GM12865 (cell line): ENCODE results near the gene VMA21.

ENCODE experiments used
- DNase-seq: peaks from one replicate; pipeline ENCODE4 v3.0.0; 2010; ENCODE audit warnings: low read depth
- H3K4me3 ChIP-seq: 2 replicates; pipeline ENCODE4 v1.5.1; 2011; ENCODE audit warnings: mild to moderate bottlenecking, low read depth, low read length, control low read depth
- CTCF ChIP-seq: IDR thresholded peaks from 2 replicates; pipeline ENCODE4 v1.5.1; 2011; ENCODE audit warnings: low read length, control low read depth, low read depth, inconsistent platforms; ENCODE audit not compliant: insufficient read depth; ENCODE audit errors: missing control alignments

The VMA21 gene

DNA sequence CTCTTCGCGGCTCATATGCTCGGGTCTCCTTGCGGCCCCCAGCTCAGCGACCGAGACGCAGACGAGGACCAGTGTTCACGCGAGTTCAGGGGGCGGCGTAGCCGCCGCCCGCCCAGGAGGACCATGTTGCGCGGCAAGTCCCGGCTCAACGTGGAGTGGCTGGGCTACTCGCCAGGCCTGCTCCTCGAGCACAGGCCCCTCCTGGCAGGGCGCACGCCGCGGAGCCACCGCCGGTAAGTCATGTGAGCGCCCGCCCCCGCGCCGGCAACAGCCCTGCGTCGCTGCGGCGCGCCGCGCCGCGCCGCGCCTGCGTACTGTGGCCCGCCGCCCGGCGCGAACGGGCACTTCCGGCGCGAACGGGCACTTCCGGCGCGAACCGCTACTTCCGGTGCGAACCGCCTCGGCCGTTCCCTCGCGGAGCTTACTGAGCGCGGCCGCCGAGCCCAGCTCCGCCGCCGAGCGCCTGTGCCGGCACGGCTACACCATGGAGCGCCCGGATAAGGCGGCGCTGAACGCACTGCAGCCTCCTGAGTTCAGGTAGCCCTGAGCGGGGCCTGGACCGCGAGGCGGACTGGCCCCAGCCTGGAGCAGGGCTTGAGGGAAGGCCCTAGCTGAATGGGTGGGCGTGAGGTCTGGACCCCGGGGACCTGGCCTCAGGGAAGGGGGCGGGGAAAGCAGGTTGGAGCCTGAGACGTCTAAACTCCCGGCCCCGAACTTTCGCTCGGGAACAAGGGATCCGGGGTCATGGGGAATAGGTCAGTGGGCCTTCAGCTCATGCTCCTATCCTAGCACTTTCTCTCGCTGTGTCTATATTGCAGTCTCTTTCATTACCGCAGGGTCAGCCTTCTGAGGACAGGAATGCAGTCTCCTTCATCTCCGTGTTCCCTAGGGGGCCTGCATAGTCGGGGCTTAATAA is at the start of gene VMA21:
VMA21 (plus strand) TSS at position 382 of the 916 bp plus-strand sequence; CDS start at position 485, 103 bp downstream.
- peak; percentile 89 for DNase-seq
- no peak for TF ChIP-seq CTCF

DNA sequence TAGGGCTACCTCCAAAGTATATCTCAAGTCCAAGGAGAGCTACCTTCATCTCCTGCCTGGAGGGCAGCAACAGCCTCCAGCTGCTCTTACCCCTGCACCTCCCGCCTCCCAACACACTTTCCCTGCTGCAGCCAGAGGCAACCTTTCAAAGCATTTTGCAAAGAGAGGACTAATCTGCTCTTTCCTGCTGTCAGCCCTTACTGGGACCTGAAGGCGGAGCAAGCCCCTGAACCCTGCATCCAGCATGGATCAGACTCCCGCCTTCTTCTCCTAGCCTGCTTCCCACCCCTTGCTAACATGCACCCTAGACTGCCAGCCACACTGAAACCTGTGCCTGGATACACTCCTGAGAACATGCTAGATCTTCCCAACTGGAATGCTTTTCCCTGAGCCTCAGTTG is 37.7 kb upstream of the VMA21 start:
- H3K4me3 ChIP-seq = no peak overlapping the region
- DNase-seq = no peak
- TF ChIP-seq CTCF = no peak

More for the DNA sequence above, at the start of gene VMA21:
- peak within 1 kb of the TSS; percentile 92 for H3K4me3 ChIP-seq

DNA sequence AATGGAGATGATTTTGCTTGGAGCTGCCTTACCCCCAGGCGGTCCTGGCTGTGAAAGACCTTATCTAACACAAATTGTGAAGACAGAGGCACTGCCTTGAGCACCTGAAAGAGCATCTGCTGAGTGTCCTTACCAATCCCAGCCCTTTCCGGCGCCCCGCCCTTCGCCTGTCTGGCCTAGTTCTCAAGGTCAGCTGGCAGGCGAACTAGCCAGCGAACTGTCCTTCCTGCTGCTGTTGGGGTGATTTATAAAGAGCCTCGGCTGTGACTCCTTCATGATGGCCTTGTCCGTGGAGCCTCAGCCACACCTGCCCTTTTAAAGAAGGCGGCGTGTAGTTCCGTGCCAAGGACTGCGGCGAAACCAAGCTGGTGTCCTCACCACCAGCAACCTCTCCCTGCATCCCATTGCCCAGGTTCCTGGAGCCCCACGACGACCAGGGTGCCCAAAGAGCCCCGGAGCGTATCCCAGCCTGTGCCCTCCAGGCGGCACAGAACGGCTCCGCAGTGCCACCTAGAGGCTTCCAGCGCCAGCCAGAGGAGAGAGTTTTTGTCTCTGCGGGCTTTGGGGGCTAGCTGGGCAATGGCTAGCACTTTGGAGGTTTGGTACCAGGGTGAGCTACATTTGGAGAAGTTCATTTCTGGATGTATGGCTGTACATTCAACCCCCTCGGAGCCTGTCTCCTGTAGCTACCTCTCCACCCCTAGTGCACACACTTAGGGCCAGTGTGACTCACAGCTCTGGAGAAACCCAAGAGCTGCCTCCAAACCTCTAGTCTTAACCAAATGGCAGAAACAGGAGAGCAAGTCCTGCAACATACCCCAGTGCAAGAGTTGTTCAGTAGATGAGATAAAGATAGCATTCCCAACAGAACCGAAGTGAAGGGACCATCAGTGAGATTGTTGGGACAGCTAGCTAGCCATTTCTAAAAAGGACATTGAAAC is 36.8 kb upstream of the VMA21 start:
- no peak overlapping the region for H3K4me3 ChIP-seq
- peak; percentile 16 for DNase-seq
- TF ChIP-seq CTCF = peak; percentile 69

GRCh38 chrX:151363316-151363715 is 33.7 kb upstream of the VMA21 start:
- no peak overlapping the region for H3K4me3 ChIP-seq
- no peak for DNase-seq
- TF ChIP-seq CTCF = no peak

DNA sequence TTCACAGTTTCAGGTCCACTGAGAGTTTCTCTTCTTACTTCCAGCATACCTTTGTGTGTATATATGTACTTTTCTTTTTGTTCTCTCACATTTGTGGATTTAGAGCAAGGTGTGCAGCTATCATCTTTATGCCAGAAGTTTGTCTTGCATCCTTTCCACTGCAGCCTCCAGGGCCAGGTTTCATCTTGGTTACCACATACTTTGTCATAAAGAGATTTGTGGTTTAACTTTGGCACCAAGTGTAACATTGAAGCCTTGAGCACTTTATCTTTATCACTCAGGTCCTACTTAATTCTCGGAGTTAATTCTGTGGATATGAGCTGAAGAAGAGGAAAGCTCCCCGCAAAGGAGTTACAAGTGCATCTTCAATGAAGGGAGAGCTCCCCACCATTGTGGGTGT is 31.4 kb upstream of the VMA21 start:
- TF ChIP-seq CTCF = no peak
- H3K4me3 ChIP-seq = no peak overlapping the region
- DNase-seq = no peak

DNA sequence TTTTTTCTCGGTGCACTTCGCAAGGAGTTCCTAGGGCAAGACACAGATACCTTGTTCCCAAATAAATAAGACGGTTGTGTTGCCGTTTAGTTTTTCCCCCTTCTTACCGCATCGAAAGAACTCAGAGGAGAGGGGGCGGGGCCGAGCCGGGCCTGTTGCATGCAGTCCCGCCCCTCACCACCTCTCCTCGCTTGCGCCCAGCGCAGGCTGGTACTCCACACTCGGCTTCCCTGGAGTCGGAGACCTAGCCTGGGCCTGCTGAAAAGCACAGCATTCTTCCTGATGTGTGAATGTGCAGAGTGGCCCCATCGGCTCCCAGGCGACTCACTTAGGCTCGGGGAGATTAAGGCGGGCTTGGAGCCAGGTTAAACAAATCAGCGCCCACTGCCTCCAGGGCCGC is 26.1 kb upstream of the VMA21 start:
- H3K4me3 ChIP-seq = no peak overlapping the region
- DNase-seq = no peak
- no peak for TF ChIP-seq CTCF
